Measurements from ENCODE around the gene GRIPAP1.

The GRIPAP1 gene

DNA sequence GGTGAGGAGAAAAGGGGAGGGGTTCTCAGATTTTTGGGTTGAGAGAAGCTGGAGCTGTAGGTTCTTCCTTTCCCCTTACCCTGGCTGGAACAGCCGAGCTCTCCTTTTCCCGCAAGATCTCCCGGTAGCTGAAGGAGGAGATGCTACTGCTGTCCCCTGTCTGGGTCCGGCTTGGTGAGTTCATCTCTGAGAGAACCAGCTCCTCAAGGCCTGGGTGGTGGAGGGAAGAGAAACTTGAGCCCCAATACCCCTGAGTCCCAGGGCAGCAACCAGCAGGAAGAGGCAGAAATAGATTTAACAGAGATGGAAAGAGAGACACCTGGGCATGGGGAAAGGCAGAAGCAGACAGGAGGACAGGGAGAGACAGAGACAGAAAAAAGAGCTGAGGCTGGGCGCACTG, 23.8 kb downstream of the GRIPAP1 start:
- no peak for DNase-seq (ENCODE audit: extremely low spot score)
- ChIA-PET POLR2A (no interaction called here), CTCF (no interaction called here)
- TF ChIP-seq, protein P1, sequence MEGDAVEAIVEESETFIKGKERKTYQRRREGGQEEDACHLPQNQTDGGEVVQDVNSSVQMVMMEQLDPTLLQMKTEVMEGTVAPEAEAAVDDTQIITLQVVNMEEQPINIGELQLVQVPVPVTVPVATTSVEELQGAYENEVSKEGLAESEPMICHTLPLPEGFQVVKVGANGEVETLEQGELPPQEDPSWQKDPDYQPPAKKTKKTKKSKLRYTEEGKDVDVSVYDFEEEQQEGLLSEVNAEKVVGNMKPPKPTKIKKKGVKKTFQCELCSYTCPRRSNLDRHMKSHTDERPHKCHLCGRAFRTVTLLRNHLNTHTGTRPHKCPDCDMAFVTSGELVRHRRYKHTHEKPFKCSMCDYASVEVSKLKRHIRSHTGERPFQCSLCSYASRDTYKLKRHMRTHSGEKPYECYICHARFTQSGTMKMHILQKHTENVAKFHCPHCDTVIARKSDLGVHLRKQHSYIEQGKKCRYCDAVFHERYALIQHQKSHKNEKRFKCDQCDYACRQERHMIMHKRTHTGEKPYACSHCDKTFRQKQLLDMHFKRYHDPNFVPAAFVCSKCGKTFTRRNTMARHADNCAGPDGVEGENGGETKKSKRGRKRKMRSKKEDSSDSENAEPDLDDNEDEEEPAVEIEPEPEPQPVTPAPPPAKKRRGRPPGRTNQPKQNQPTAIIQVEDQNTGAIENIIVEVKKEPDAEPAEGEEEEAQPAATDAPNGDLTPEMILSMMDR (IDR thresholded peaks at IDR 0.05; ENCODE audit: control extremely low read depth, extremely low read depth, low read depth, missing control alignments) = no peak

DNA sequence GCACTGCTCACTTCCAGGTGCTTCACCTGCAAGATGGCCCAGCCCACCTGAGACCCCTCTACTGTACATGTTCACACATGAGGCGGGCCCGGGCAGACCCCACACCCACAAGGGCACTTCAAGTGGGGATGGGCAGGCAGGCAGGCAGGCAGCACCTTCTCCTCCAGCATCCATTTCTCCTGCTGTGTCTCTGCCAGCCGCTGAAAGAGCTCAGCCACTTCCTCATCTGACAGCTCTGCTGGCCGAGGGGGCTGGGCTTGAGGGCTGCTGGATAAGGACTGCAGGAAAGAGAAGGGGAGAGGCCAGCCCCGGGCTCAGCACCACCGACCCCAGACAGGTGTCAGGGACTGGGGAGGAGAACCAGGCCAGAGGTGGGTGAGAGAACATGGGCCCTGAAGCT, 26.0 kb downstream of the GRIPAP1 start:
- no peak for DNase-seq (ENCODE audit: extremely low spot score)
- CTCF ChIA-PET = no interaction called here
- TF ChIP-seq, protein P1 (IDR thresholded peaks at IDR 0.05; ENCODE audit: control extremely low read depth, extremely low read depth, low read depth, missing control alignments) = no peak
- POLR2A ChIA-PET = no interaction called here

DNA sequence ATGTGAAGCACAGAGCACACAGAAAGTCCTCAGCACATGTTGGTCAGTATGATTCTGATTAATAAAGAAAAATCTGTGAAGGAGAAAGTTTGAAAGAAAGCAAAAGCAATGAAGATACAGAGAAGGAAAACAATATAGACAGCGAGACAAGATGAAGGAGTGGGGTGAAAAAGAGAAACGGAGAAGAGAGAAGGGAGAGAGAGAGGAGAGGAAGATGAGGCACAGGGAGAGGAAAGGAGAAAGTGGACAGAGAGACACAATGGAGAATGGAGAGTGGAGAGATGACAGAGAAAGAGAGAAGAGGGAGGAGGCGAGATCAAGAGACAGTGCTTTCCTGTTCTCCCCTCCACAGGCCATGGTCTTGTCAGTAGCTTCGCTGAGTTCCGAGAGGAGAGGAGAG, 26.5 kb downstream of the GRIPAP1 start:
- DNase-seq (ENCODE audit: extremely low spot score) = no peak
- ChIA-PET CTCF (no interaction called here), POLR2A (no interaction called here)
- TF ChIP-seq, protein P1 (IDR thresholded peaks at IDR 0.05; ENCODE audit: control extremely low read depth, extremely low read depth, low read depth, missing control alignments) = no peak

DNA sequence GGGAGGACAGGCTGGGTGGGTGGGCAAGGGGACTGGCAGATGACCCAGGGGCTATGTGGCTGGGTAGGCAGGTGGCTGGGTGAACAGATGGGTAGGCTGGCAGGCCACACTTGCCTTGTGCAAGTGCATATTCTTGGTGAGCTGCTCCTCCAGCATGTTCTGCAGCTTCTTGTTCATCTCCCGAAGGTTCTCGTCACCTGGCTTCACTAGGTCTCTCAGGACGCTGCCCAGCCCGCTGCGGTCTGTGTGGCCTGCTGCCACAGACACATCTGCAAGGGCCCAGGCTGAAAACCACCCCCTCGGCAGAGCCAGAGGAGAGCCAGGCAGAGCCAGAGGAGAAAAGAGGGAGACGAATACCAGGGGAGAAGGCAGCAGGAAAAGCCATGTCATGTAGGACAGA, 27.0 kb downstream of the GRIPAP1 start:
- DNase-seq (ENCODE audit: extremely low spot score) = no peak
- ChIA-PET POLR2A (no interaction called here), CTCF (no interaction called here)
- TF ChIP-seq, protein P1 (IDR thresholded peaks at IDR 0.05; ENCODE audit: control extremely low read depth, extremely low read depth, low read depth, missing control alignments) = no peak

DNA sequence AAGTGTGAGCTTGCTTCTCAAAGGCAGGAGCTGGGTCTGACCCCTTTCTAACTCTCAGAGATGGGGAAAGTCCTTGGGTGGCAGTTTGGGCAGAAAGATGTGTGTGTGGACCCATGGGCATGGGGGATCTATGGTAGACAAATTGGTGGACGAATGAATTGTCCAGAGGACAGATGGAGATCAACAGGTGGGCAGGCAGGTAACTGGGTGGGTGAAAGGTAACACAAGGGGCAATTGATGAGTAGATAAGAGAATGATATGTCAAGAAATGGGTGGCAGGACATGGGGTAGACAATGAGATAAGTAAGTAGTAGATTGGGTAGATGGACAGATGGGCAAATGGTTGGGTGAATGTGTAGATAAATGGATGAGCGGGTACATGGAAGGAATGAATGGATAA, 27.5 kb downstream of the GRIPAP1 start:
- no peak for DNase-seq (ENCODE audit: extremely low spot score)
- ChIA-PET POLR2A (no interaction called here), CTCF (interaction anchor here (1.1 kb wide), 1 partner anchor 69 kb away, joined by 3 read pairs; no protein-coding TSS in a partner anchor)
- TF ChIP-seq, protein P1 (IDR thresholded peaks at IDR 0.05; ENCODE audit: control extremely low read depth, extremely low read depth, low read depth, missing control alignments) = no peak

DNA sequence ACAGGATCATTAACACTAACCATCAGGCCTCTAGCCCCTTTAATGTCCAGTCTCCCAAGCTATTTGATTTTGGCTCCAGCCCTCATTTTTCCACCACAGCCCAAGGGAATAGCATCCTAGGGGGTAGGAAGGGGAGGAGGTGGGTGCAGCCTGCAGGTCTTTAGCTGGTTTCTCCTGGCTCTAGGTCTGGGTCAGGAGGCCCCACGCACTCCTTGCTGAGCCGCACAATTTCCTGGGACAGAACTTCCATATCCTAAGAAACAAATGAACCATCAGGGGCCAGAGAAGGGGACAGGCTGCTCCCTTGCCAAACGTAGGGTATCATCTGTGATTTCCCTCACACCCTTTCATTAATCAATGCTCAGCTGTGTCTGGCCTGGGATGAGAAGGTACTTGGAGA, 28.0 kb downstream of the GRIPAP1 start:
- TF ChIP-seq, protein P1 (IDR thresholded peaks at IDR 0.05; ENCODE audit: control extremely low read depth, extremely low read depth, low read depth, missing control alignments) = no peak
- CTCF ChIA-PET = interaction anchor here (1.1 to 3.1 kb wide), 3 partner anchors 8 to 70 kb away, joined by 3 to 18 read pairs (median 6); no protein-coding TSS in a partner anchor
- no peak for DNase-seq (ENCODE audit: extremely low spot score)
- POLR2A ChIA-PET = no interaction called here

Data from GM10248 (cell line).